Esophagus squamous epithelium (tissue), 5 donors: ENCODE data around the gene LRRC47. TPM values are rescaled to one million over a fixed set of nuclear protein-coding genes. Genes with fewer than 3 reads are reported as not detected.

Experiments used
- DNase-seq: peaks from one replicate; lab custom pipeline; 2025; lab: John Stamatoyannopoulos, UW
- H3K27ac ChIP-seq, 4 donors: fragments of 200-600 bp; sonication (generic); one replicate each; pipeline ENCODE4 v1.5.1; 2016 to 2019; ENCODE audit warnings: mild to moderate bottlenecking in 1 of 4
- H3K27me3 ChIP-seq, 4 donors: fragments of 200-600 bp; sonication (generic); 1 replicate in 3 of 4; 2 replicates in 1 of 4; pipeline versions ENCODE4 v1.5.1 to v1.6.0; 2017 to 2021; ENCODE audit warnings: antibody characterized with exemption in 1 of 4
- H3K36me3 ChIP-seq, 3 donors: fragments of 200-600 bp; sonication (generic); one replicate each; pipeline ENCODE4 v1.5.1; 2016 to 2019
- H3K4me1 ChIP-seq, 3 donors: fragments of 200-600 bp; sonication (generic); one replicate each; pipeline ENCODE4 v1.5.1; 2017 to 2019
- H3K4me3 ChIP-seq, 4 donors: fragments of 200-600 bp; sonication (generic); 1 replicate in 3 of 4; 2 replicates in 1 of 4; pipeline ENCODE4 v1.5.1; 2016 to 2019; ENCODE audit warnings: mild to moderate bottlenecking in 2 of 4, moderate library complexity in 1 of 4
- H3K9me3 ChIP-seq, 3 donors: fragments of 200-600 bp; sonication (generic); one replicate each; pipeline ENCODE4 v1.5.1; 2016 to 2019
- POLR2A ChIP-seq, 4 donors: fragments of 450-650 bp; IDR thresholded peaks; one replicate each; pipeline ENCODE4 v1.6.1; 2017; ENCODE audit warnings: antibody characterized with exemption in 4 of 4, mild to moderate bottlenecking in 4 of 4, moderate library complexity in 3 of 4
- WGBS, 2 donors: methylation state at CpG; one replicate each; pipeline ENCODE4 v1.1.5; 2018; 5-methylcytosine and 5-hydroxymethylcytosine counted together
- intact Hi-C: fragments of 100-400 bp; cut with DNase I; formaldehyde crosslinking; loops from one replicate; pipeline ENCODE4 v1.15.0; 2022
- small RNA-seq, 4 donors: library from RNA; depleted of rRNA; stranded (forward); fragments of <200 nt; gene quantifications; one replicate each; pipeline ENCODE3, GENCODE V24; 2016
- total RNA-seq, 4 donors: library from RNA; depleted of rRNA; stranded (reverse); fragments of >200 nt; gene quantifications; one replicate each; pipeline ENCODE4 v1.1.0, GENCODE V29; 2016
- TF ChIP-seq, protein P1 (sequence below), 6 experiments: fragments of 450-650 bp in 4 of 6; fragments of 200-600 bp in 2 of 6; sonication (generic) in 2 of 6; IDR thresholded peaks; one replicate each; pipeline ENCODE4 v1.5.1; 2016 to 2019; ENCODE audit warnings: antibody characterized with exemption in 6 of 6, mild to moderate bottlenecking in 4 of 6, moderate library complexity in 4 of 6
- donor health status: DM: yes; HTN: yes; CAD: no.

LRRC47 gene
- total RNA-seq, 4 donors from 2014 or later: 23.5 to 32.6 (median 25.5) TPM

DNA sequence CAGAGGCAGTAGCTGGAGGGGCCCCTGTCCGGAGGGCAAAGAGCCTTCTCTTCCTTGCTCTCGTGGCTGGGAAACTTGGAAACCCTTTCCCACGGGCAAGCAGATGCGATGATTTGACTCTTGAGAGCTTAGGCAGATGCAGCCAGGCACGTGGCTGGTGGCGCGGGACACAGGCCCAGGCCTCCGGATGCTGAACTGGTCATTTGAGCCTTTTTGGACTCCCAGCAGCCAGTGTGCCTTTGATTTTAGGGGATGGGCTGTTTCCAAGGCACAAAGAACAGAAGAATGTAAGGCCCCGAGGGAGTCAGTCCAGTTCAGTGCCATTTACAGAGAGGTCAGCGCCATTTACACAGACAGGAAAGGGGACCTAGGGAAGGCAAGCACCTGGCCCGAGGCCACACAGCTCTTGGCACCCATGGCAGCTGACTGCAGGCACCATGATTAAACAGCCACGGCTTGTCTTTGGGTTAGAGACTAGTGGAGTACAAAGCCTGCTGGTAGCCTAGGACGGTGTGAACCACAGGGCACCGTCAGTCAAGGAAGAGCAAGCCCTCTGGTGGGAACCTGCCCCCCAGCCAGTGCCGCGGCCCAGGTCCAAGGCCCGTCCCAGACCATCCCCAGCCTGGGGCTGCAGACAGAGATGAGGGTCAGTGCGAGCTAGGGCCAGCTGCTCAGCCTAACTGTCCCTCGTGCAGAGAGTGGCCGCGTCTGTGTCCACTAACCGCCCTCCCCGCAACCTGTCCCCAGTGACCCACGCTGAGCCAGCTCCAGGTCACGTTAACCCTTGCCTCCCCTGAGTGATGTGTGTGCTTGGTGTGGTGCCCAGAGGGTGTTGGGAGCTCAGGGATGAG is 64.5 kb downstream of the LRRC47 start:
- Histone ChIP-seq H3K4me1 (no peaks in the 10 kb centered on the region), H3K9me3 (no peaks in the 10 kb centered on the region), H3K36me3 (peaks cover 0 to 28% (median 0%) of the 10 kb centered on the region in 3 donors), H3K4me3 (no peak overlapping the region), H3K27me3 (peaks cover 0 to 62% (median 0%) of the 10 kb centered on the region in 4 donors), H3K27ac (no peak overlapping the region)
- no peak for DNase-seq
- intact Hi-C loops: no loop called here
- 54 to 68% methylated on average over 8 to 20 of the region's 25 CpGs for WGBS, 2 donors
- TF ChIP-seq, protein P1, sequence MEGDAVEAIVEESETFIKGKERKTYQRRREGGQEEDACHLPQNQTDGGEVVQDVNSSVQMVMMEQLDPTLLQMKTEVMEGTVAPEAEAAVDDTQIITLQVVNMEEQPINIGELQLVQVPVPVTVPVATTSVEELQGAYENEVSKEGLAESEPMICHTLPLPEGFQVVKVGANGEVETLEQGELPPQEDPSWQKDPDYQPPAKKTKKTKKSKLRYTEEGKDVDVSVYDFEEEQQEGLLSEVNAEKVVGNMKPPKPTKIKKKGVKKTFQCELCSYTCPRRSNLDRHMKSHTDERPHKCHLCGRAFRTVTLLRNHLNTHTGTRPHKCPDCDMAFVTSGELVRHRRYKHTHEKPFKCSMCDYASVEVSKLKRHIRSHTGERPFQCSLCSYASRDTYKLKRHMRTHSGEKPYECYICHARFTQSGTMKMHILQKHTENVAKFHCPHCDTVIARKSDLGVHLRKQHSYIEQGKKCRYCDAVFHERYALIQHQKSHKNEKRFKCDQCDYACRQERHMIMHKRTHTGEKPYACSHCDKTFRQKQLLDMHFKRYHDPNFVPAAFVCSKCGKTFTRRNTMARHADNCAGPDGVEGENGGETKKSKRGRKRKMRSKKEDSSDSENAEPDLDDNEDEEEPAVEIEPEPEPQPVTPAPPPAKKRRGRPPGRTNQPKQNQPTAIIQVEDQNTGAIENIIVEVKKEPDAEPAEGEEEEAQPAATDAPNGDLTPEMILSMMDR (IDR thresholded peaks at IDR 0.05): no peak
- TF ChIP-seq POLR2A (IDR thresholded peaks at IDR 0.05): no peak

DNA sequence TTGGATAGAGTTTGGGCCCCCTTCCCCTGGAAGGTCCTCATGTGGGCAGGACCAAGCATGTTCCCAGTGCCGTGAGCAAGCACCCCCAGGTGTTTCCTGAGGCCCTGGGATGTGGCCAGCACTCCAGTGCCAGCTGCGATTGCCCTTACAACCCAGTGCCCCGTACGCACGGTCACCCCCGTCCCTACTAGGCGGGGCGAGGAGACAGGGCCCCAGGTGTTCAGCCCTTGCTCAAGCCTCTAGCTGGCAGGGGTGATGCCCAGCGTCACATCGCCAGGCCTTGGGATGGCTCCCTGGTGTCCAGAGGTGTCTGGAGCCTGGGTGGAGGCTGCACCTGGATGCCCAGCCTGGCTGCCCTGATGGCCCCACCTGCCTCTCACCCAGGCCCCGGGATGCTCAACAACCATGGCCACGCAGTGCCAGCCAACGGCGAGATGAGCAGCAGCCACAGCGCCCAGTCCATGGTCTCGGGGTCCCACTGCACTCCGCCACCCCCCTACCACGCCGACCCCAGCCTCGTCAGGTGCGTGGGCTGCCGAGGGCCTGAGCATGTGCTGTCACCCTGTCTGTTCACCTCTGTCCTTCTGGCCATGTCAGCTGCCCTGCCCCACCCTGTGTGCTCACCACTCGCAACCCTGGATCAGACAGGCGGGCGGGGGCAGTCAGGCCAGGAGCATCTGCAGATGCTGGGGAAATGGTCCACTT is 65.6 kb downstream of the LRRC47 start:
- intact Hi-C loops: no loop called here
- 80% methylated on average over 1 of the region's 25 CpGs for WGBS, 2 donors
- H3K4me1 ChIP-seq: no peaks in the 10 kb centered on the region
- peaks cover 0 to 63% (median 0%) of the 10 kb centered on the region in 4 donors for H3K27me3 ChIP-seq
- DNase-seq: no peak
- H3K36me3 ChIP-seq: peaks cover 0 to 17% (median 0%) of the 10 kb centered on the region in 3 donors
- no peaks in the 10 kb centered on the region for H3K9me3 ChIP-seq
- no peak overlapping the region for H3K4me3 ChIP-seq
- H3K27ac ChIP-seq: no peak overlapping the region
- no peak for TF ChIP-seq POLR2A (IDR thresholded peaks at IDR 0.05)
- TF ChIP-seq, protein P1 (IDR thresholded peaks at IDR 0.05): no peak

DNA sequence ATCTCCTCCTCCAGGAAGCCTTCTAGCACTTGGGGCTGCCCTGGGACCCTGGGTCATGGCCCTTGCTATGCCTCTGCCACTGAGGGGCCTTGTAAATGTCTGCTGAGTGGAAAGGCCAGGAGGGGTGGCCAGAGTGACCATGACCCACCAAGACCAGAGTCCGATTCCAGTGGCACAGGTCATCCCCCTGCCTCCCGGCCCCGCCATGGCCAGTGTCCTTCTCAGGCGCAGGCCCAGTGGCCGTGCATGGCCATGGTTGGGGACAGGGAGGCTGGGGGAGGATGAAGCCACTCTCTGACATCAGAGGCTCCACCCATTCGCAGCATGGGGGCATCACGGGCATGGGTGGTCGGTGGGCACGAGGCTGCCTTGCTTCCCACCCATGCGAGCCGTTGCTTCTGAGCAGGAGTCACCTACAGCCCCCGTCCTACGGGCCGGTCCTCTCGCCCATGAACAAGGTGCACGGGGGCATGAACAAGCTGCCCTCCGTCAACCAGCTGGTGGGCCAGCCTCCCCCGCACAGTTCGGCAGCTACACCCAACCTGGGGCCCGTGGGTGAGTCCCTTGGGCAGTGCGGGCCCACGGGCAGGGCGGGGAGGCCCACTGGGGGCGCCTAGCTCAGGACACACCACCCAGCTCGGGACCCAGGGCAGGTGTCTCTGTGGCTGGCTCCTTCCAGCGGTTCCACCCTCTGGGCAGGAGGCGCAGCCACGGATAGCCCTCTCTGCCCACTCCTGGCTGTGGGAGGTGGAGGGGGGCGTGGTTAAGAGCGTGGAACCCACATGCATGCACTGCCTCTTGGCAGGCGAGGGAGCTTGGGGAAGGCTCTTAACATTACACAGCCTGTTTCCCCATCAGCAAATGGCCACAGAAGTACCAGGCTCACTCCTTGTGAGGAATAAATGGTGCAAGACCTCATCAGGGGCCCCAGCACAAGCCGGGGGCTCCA is 66.4 kb downstream of the LRRC47 start:
- H3K27ac ChIP-seq: no peak overlapping the region
- H3K9me3 ChIP-seq: no peaks in the 10 kb centered on the region
- 63% methylated on average over 4 of the region's 32 CpGs; no CpG with 5 or more reads in 1 of the 2 donors for WGBS, 2 donors
- TF ChIP-seq, protein P1 (IDR thresholded peaks at IDR 0.05): no peak
- no peak for TF ChIP-seq POLR2A (IDR thresholded peaks at IDR 0.05)
- no peaks in the 10 kb centered on the region for H3K4me1 ChIP-seq
- no peak overlapping the region for H3K4me3 ChIP-seq
- DNase-seq: no peak
- peaks cover 0 to 69% (median 0%) of the 10 kb centered on the region in 4 donors for H3K27me3 ChIP-seq
- H3K36me3 ChIP-seq: peaks cover 0 to 8% (median 0%) of the 10 kb centered on the region in 3 donors
- intact Hi-C loops: loop anchor here (10.0 kb wide), 1 partner anchor 235 kb away; no protein-coding TSS in a partner anchor

Small RNAs within 50 kb of the gene (small RNA-seq; reads per million reads assigned to genes)
- 0 reads per million in 4 donors for gene RF02197
- gene RN7SL574P: 0 reads per million in 4 donors

Other genes with a start within 250 kb of the LRRC47 start
- gene MEGF6, start 185.0 kb downstream of the LRRC47 start, total RNA-seq: 10 to 100 TPM in 3 of 4 donors, 1 to 10 TPM in 1; 8.8 to 27.1 (median 16.8) TPM
- 10 to 100 TPM; 27.9 to 44.7 (median 33.2) TPM for gene TPRG1L, start 171.5 kb downstream of the LRRC47 start, total RNA-seq
- 10 to 100 TPM in 2 of 4 donors, 1 to 10 TPM in 2; 7.6 to 17.2 (median 11.8) TPM for gene WRAP73, start 146.4 kb downstream of the LRRC47 start, total RNA-seq
- gene TP73, start 144.0 kb downstream of the LRRC47 start, total RNA-seq: 1 to 10 TPM; 4.9 to 8.8 (median 7.0) TPM
- gene CCDC27, start 44.0 kb downstream of the LRRC47 start, total RNA-seq: not detected
- gene SMIM1, start 23.7 kb downstream of the LRRC47 start, total RNA-seq: 1 to 10 TPM in 2 of 4 donors, not detected in 2; 1.5 to 5.3 TPM
- 10 to 100 TPM; 18.7 to 24.4 (median 19.8) TPM for gene CEP104, start 60.7 kb upstream of the LRRC47 start, total RNA-seq
- 1 to 10 TPM; 1.6 to 8.2 (median 3.2) TPM for gene DFFB, start 61.0 kb upstream of the LRRC47 start, total RNA-seq
- 10 to 100 TPM; 14.1 to 25.4 (median 23.9) TPM for gene C1orf174, start 103.8 kb upstream of the LRRC47 start, total RNA-seq